B cell (primary cell): Measurements from ENCODE around the gene ZIC4.

Experiments
- CTCF ChIP-seq: fragments of 200-600 bp; IDR thresholded peaks from one replicate; pipeline ENCODE4 v1.8.0; 2022; ENCODE audit warnings: antibody characterized with exemption, mild to moderate bottlenecking
- EZH2 ChIP-seq: IDR thresholded peaks from 2 replicates; pipeline ENCODE4 v1.6.1; 2012; ENCODE audit warnings: borderline replicate concordance, low read depth, mild to moderate bottlenecking, moderate library complexity, low read length; ENCODE audit not compliant: insufficient read depth, poor library complexity, severe bottlenecking

DNA sequence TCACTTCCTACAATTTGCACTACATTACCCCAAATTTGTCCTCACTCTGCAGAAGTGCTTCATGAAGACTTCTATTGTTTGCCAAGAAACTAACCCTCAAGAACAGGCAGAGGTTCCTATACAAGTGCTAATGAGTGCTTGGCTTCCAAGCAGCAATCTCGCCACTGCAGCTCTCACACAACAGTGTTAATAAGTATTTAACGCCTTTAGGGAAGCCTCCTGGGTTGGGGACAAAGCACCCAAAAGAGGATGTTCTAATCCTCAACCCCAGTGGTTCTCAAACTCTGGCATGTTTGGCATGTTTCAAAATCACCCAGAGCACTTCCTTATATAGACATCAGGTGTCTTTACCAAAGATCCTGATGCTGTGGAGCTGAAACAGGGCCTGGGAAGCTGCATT, 64.6 kb downstream of the ZIC4 start:
- TF ChIP-seq CTCF (no peak), EZH2 (no peak)
